ENCODE data around the gene SPATA21. TPM values are rescaled to one million over a fixed set of nuclear protein-coding genes. Genes with fewer than 3 reads are reported as not detected.

The SPATA21 gene
- total and polyA plus RNA-seq, 5 donors from 2014 or later: not detected

- Mint-ChIP-seq H3K36me3 (peaks cover 9% of the 10 kb centered on the region), H3K4me1 (peaks cover 17 to 79% (median 55%) of the 10 kb centered on the region in 4 donors), H3K27me3 (no peaks in the 10 kb centered on the region), H3K4me3 (peak overlapping the region; percentile 47 to 77 (median 69)), H3K9me3 (no peaks in the 10 kb centered on the region), H3K27ac (peak overlapping the region; percentile 18 to 96 (median 84))
- no peaks in the 10 kb centered on the region for H3K27me3 ChIP-seq (ENCODE audit: control insufficient read depth, insufficient read depth, low read length)
- no peaks in the 10 kb centered on the region for H3K9me3 ChIP-seq (ENCODE audit: control insufficient read depth in 2 of 2, low read length in 2 of 2)
- H3K27ac ChIP-seq (ENCODE audit: insufficient read depth, low read length, poor library complexity, severe bottlenecking): no peak overlapping the region
- ATAC-seq (ENCODE audit: low read depth in 2 of 2): peak in 1 of 2 donors; percentile 6
- no peak for DNase-seq
- H3K4me3 ChIP-seq (ENCODE audit: low read depth, low read length): peak overlapping the region; percentile 70
- no peaks in the 10 kb centered on the region for H3K36me3 ChIP-seq (ENCODE audit: control insufficient read depth, insufficient read depth, low read length)
- H3K4me1 ChIP-seq (ENCODE audit: control insufficient read depth, insufficient read depth, low read length, poor library complexity, severe bottlenecking): peaks cover 61% of the 10 kb centered on the region
These were observed 51.4 kb downstream of the SPATA21 start for GRCh38 chr1:16385659-16386453.

GRCh38 chr1:16383888-16384287 lies 53.3 kb downstream of the SPATA21 start:
- peaks cover 9% of the 10 kb centered on the region for H3K36me3 Mint-ChIP-seq
- DNase-seq (no peak), ATAC-seq (ENCODE audit: low read depth in 2 of 2) (no peak)
- Histone ChIP-seq H3K27me3 (ENCODE audit: control insufficient read depth, insufficient read depth, low read length) (no peaks in the 10 kb centered on the region), H3K4me3 (ENCODE audit: low read depth, low read length) (no peak overlapping the region), H3K9me3 (ENCODE audit: control insufficient read depth in 2 of 2, low read length in 2 of 2) (no peaks in the 10 kb centered on the region), H3K36me3 (ENCODE audit: control insufficient read depth, insufficient read depth, low read length) (no peaks in the 10 kb centered on the region), H3K4me1 (ENCODE audit: control insufficient read depth, insufficient read depth, low read length, poor library complexity, severe bottlenecking) (peaks cover 52% of the 10 kb centered on the region), H3K27ac (ENCODE audit: insufficient read depth, low read length, poor library complexity, severe bottlenecking) (no peak overlapping the region)
- H3K4me1 Mint-ChIP-seq: peaks cover 15 to 80% (median 51%) of the 10 kb centered on the region in 4 donors
- no peaks in the 10 kb centered on the region for H3K9me3 Mint-ChIP-seq
- H3K27me3 Mint-ChIP-seq: no peaks in the 10 kb centered on the region
- peak overlapping the region in 2 of 4 donors; percentile 35 to 67 for H3K4me3 Mint-ChIP-seq
- H3K27ac Mint-ChIP-seq: peak overlapping the region in 2 of 3 donors; percentile 18 to 94

- Mint-ChIP-seq H3K9me3 (no peaks in the 10 kb centered on the region), H3K36me3 (peaks cover 7% of the 10 kb centered on the region), H3K27ac (no peak overlapping the region), H3K27me3 (no peaks in the 10 kb centered on the region), H3K4me3 (peak overlapping the region in 1 of 4 donors; percentile 28), H3K4me1 (peaks cover 13 to 79% (median 48%) of the 10 kb centered on the region in 4 donors)
- no peak overlapping the region for H3K27ac ChIP-seq (ENCODE audit: insufficient read depth, low read length, poor library complexity, severe bottlenecking)
- H3K4me1 ChIP-seq (ENCODE audit: control insufficient read depth, insufficient read depth, low read length, poor library complexity, severe bottlenecking): peaks cover 45% of the 10 kb centered on the region
- H3K4me3 ChIP-seq (ENCODE audit: low read depth, low read length): no peak overlapping the region
- H3K36me3 ChIP-seq (ENCODE audit: control insufficient read depth, insufficient read depth, low read length): no peaks in the 10 kb centered on the region
- H3K27me3 ChIP-seq (ENCODE audit: control insufficient read depth, insufficient read depth, low read length): no peaks in the 10 kb centered on the region
- DNase-seq: no peak
- no peaks in the 10 kb centered on the region for H3K9me3 ChIP-seq (ENCODE audit: control insufficient read depth in 2 of 2, low read length in 2 of 2)
- ATAC-seq (ENCODE audit: low read depth in 2 of 2): no peak
These were observed 56.4 kb downstream of the SPATA21 start for GRCh38 chr1:16380868-16381267.

- peaks cover 18 to 79% (median 47%) of the 10 kb centered on the region in 4 donors for H3K4me1 Mint-ChIP-seq
- H3K27me3 ChIP-seq (ENCODE audit: control insufficient read depth, insufficient read depth, low read length): no peaks in the 10 kb centered on the region
- H3K36me3 Mint-ChIP-seq: peaks cover 15% of the 10 kb centered on the region
- no peak overlapping the region for H3K27ac ChIP-seq (ENCODE audit: insufficient read depth, low read length, poor library complexity, severe bottlenecking)
- H3K27me3 Mint-ChIP-seq: no peaks in the 10 kb centered on the region
- H3K9me3 Mint-ChIP-seq: no peaks in the 10 kb centered on the region
- peaks cover 37% of the 10 kb centered on the region for H3K4me1 ChIP-seq (ENCODE audit: control insufficient read depth, insufficient read depth, low read length, poor library complexity, severe bottlenecking)
- H3K4me3 Mint-ChIP-seq: no peak overlapping the region
- ATAC-seq (ENCODE audit: low read depth in 2 of 2): no peak
- peaks cover 3% of the 10 kb centered on the region for H3K36me3 ChIP-seq (ENCODE audit: control insufficient read depth, insufficient read depth, low read length)
- no peak overlapping the region for H3K27ac Mint-ChIP-seq
- no peaks in the 10 kb centered on the region for H3K9me3 ChIP-seq (ENCODE audit: control insufficient read depth in 2 of 2, low read length in 2 of 2)
- no peak overlapping the region for H3K4me3 ChIP-seq (ENCODE audit: low read depth, low read length)
- no peak for DNase-seq
These were observed 58.8 kb downstream of the SPATA21 start for GRCh38 chr1:16378443-16378842.

- peaks cover 46% of the 10 kb centered on the region for H3K4me1 ChIP-seq (ENCODE audit: control insufficient read depth, insufficient read depth, low read length, poor library complexity, severe bottlenecking)
- H3K27me3 Mint-ChIP-seq: no peaks in the 10 kb centered on the region
These were observed 60.3 kb downstream of the SPATA21 start for GRCh38 chr1:16376971-16377370.

GRCh38 chr1:16375521-16376340 lies 61.5 kb downstream of the SPATA21 start:
- Histone ChIP-seq H3K9me3 (ENCODE audit: control insufficient read depth in 2 of 2, low read length in 2 of 2) (no peaks in the 10 kb centered on the region), H3K36me3 (ENCODE audit: control insufficient read depth, insufficient read depth, low read length) (peaks cover 5% of the 10 kb centered on the region), H3K27ac (ENCODE audit: insufficient read depth, low read length, poor library complexity, severe bottlenecking) (peak overlapping the region; percentile 10), H3K27me3 (ENCODE audit: control insufficient read depth, insufficient read depth, low read length) (no peaks in the 10 kb centered on the region), H3K4me3 (ENCODE audit: low read depth, low read length) (no peak overlapping the region), H3K4me1 (ENCODE audit: control insufficient read depth, insufficient read depth, low read length, poor library complexity, severe bottlenecking) (peaks cover 57% of the 10 kb centered on the region)
- Mint-ChIP-seq H3K9me3 (peaks cover 0 to 1% (median 0%) of the 10 kb centered on the region in 7 donors), H3K4me1 (peaks cover 31 to 82% (median 61%) of the 10 kb centered on the region in 4 donors), H3K36me3 (peaks cover 18% of the 10 kb centered on the region), H3K27me3 (no peaks in the 10 kb centered on the region), H3K4me3 (peak overlapping the region; percentile 33 to 84 (median 42)), H3K27ac (peak overlapping the region in 2 of 3 donors; percentile 46 to 57)
- no peak for ATAC-seq (ENCODE audit: low read depth in 2 of 2)
- DNase-seq: no peak

More at GRCh38 chr1:16376971-16377370, 60.3 kb downstream of the SPATA21 start:
- peak overlapping the region in 2 of 3 donors; percentile 88 to 91 for H3K27ac Mint-ChIP-seq
- peaks cover 0 to 1% (median 0%) of the 10 kb centered on the region in 7 donors for H3K9me3 Mint-ChIP-seq
- H3K4me3 Mint-ChIP-seq: peak overlapping the region in 3 of 4 donors; percentile 31 to 60 (median 56)
- Histone ChIP-seq H3K36me3 (ENCODE audit: control insufficient read depth, insufficient read depth, low read length) (peaks cover 5% of the 10 kb centered on the region), H3K27me3 (ENCODE audit: control insufficient read depth, insufficient read depth, low read length) (no peaks in the 10 kb centered on the region), H3K9me3 (ENCODE audit: control insufficient read depth in 2 of 2, low read length in 2 of 2) (no peaks in the 10 kb centered on the region), H3K27ac (ENCODE audit: insufficient read depth, low read length, poor library complexity, severe bottlenecking) (no peak overlapping the region), H3K4me3 (ENCODE audit: low read depth, low read length) (no peak overlapping the region)
- peaks cover 18% of the 10 kb centered on the region for H3K36me3 Mint-ChIP-seq
- no peak for ATAC-seq (ENCODE audit: low read depth in 2 of 2)
- peaks cover 27 to 79% (median 54%) of the 10 kb centered on the region in 4 donors for H3K4me1 Mint-ChIP-seq
- DNase-seq: no peak

- H3K9me3 ChIP-seq (ENCODE audit: control insufficient read depth in 2 of 2, low read length in 2 of 2): no peaks in the 10 kb centered on the region
- Mint-ChIP-seq H3K4me1 (peaks cover 32 to 81% (median 59%) of the 10 kb centered on the region in 4 donors), H3K27ac (peak overlapping the region in 2 of 3 donors; percentile 66 to 69), H3K27me3 (no peaks in the 10 kb centered on the region), H3K9me3 (peaks cover 0 to 1% (median 0%) of the 10 kb centered on the region in 7 donors), H3K36me3 (peaks cover 18% of the 10 kb centered on the region), H3K4me3 (peak overlapping the region in 2 of 4 donors; percentile 36 to 84)
- no peak for ATAC-seq (ENCODE audit: low read depth in 2 of 2)
- peaks cover 5% of the 10 kb centered on the region for H3K36me3 ChIP-seq (ENCODE audit: control insufficient read depth, insufficient read depth, low read length)
- no peak overlapping the region for H3K4me3 ChIP-seq (ENCODE audit: low read depth, low read length)
- no peaks in the 10 kb centered on the region for H3K27me3 ChIP-seq (ENCODE audit: control insufficient read depth, insufficient read depth, low read length)
- H3K27ac ChIP-seq (ENCODE audit: insufficient read depth, low read length, poor library complexity, severe bottlenecking): no peak overlapping the region
- DNase-seq: no peak
- peaks cover 67% of the 10 kb centered on the region for H3K4me1 ChIP-seq (ENCODE audit: control insufficient read depth, insufficient read depth, low read length, poor library complexity, severe bottlenecking)
These were observed 63.0 kb downstream of the SPATA21 start for GRCh38 chr1:16374266-16374665.
